GM12874 (cell line): ENCODE results near the gene OSTN.

ENCODE experiments used
- TF ChIP-seq, protein P1 (sequence below): IDR thresholded peaks from 2 replicates; pipeline ENCODE4 v1.5.1; 2011; ENCODE audit warnings: low read depth, mild to moderate bottlenecking, control low read depth, low read length, moderate library complexity; ENCODE audit not compliant: insufficient read depth

The OSTN gene

DNA sequence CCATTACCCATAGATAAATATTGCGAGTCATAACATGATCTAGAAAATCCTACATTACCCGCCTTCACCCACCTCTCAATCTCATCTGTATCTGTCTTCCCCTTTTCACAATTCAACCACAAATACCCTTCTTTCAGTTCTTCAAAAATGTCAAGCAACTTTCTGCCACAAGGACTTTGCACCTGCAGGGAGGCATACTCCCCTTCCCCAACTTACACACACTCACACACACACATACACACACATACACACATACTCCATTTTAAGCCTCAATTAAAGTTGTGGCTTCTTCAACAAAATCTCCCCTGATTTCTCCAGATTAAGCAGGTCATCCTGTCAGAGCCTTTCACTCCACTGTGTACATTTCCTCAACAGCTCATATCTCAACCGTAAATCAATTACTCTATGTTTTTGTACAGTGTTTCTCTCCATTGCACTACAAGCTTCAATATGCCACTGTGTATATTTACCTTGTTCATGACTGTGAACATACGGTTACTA, 97.0 kb downstream of the OSTN start:
- TF ChIP-seq, protein P1, sequence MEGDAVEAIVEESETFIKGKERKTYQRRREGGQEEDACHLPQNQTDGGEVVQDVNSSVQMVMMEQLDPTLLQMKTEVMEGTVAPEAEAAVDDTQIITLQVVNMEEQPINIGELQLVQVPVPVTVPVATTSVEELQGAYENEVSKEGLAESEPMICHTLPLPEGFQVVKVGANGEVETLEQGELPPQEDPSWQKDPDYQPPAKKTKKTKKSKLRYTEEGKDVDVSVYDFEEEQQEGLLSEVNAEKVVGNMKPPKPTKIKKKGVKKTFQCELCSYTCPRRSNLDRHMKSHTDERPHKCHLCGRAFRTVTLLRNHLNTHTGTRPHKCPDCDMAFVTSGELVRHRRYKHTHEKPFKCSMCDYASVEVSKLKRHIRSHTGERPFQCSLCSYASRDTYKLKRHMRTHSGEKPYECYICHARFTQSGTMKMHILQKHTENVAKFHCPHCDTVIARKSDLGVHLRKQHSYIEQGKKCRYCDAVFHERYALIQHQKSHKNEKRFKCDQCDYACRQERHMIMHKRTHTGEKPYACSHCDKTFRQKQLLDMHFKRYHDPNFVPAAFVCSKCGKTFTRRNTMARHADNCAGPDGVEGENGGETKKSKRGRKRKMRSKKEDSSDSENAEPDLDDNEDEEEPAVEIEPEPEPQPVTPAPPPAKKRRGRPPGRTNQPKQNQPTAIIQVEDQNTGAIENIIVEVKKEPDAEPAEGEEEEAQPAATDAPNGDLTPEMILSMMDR, result no peak

DNA sequence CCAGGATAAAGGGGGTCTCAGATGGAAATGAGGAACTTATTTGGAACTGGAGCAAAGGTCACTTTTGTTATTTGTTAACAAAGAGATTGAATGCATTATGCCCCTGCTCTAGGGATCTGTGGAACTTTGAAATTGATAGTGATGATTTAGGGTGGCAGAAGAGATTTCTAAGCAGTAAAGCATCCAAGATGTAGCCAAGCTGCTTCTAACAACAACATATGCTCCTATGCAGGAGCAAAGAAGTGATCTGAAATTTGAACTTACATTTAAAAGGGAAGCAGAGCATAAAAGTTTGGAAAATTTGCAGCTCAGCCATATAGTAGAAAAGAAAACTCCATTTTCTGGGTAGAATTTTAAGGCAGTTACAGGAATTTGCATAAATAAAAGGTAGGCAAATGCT, 99.8 kb downstream of the OSTN start:
- TF ChIP-seq, protein P1, result no peak

DNA sequence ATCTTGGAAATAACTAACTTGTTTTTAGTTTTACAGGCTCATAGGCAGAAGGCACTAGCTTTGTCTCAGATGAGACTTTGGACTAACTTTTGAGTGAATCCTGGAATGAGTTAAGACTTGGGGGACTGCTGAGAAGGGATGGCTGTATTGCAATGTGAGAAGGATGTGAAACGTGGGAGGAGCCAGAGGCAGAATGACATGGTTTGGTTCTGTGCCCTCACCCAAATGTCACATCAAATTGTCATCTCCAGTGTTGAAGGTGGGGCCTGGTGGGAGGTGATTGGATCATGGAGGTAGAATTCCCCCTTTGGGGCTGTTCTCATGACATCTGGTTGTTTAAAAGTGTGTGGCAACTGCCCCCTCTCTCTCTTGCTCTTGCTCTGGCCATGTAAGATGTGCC, 101.4 kb downstream of the OSTN start:
- TF ChIP-seq, protein P1, result no peak

DNA sequence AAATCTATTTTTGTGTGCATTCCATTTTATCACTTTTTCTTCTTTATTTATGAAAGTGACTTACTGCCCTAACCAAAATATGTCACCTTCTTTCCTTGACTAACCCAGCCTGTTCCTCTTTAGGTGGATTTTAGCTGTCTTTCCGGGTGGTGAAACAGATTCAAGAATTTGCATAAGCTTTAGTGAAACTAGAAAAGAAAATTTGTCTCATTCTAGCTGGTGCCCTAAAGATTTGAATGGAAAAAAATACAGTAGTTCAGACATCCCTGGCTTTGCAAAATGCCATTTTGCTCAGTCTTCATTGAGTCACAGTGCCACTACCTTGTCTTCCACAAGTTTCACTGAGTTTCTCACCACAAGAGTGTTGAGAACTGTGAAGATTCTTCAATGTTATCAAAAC, 102.0 kb downstream of the OSTN start:
- TF ChIP-seq, protein P1, result no peak

DNA sequence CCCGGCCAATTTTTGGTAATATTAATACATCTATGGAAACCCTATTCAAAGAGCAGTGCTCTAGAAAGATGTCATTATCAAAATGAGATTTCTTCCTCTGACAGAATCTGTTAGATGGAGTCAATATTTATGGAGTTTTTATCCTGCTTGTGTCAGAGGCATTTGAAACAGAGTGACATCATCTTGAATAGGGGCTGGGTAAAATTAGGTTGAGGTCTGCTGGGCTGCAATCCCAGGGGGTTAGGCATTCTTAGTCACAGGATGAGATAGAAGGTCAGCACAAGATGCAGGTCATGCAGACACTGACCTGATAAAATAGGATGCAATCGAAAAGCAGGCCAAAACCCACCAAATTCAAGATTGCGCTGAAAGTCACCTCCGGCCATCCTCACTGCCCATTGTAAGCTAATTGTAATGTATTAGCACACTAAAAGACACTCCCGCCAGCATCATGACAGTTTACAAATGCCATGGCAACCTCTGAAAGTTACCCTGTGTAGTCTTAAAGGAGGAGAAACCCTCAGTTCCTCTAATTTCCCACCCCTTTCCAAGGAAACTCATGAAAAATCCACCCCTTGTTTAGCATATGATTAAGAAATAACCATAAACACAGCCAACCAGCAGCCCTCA, 102.9 kb downstream of the OSTN start:
- TF ChIP-seq, protein P1, result no peak

DNA sequence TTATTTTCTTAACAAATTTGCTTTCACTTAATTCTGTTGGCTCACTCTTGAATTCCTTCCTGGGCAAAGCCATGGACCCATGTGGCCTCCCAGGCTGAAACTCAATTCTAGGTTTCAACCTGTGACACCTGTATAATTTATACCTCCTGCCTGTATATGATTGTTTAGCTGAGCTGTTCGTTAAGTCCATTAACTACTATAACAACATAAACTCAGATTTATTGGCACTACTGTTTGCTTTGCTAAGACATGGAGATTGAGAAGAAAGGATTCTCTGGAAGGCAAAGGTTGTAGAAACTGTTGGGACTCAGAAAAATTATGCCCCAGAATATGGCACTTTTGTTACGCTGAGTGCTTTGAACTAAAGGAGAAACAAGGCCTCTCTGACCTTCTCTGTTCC, 103.4 kb downstream of the OSTN start:
- TF ChIP-seq, protein P1, result no peak

DNA sequence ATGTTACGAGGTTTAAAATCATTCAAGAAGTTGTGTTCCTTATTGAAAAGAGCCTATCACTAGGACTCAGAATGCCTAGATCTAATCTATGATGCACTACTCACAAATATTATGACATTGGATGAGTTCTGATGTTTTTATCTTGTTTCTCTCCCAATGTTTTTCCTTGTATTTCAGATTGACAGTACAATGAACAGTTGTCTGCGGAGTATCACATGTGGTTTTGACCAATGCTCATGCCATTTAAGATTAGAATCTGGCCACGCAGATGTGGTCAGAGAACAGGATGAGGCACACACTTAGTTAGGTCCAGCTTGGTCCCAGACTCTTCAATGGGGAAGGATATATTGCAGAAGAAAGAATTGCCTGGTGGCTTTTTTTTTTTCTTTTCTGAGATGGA, 104.6 kb downstream of the OSTN start:
- TF ChIP-seq, protein P1, result no peak
